DMS153 (cell line): ENCODE results near the gene DCAF6.
"Not testable (repeated sequence)": the region's sequence is repeated elsewhere in the genome, so short reads cannot be mapped to it uniquely, and the experiment has no call there.

Source experiments
- DNase-seq: peaks from one replicate; lab custom pipeline; 2025; lab: John Stamatoyannopoulos, UW

Gene DCAF6

GRCh38 chr1:167924543-167925231 lies 11.8 kb upstream of the DCAF6 start:
- no peak for DNase-seq

GRCh38 chr1:167926486-167926997 lies 9.9 kb upstream of the DCAF6 start:
- DNase-seq = no peak

- no peak for DNase-seq
These were observed 9.3 kb upstream of the DCAF6 start for GRCh38 chr1:167927046-167927754.

- no peak for DNase-seq
These were observed 8.0 kb upstream of the DCAF6 start for GRCh38 chr1:167928457-167928852.

GRCh38 chr1:167928919-167929318 lies 7.6 kb upstream of the DCAF6 start:
- not testable (repeated sequence) for DNase-seq

- no peak for DNase-seq
These were observed 6.8 kb upstream of the DCAF6 start for GRCh38 chr1:167929725-167930124.

GRCh38 chr1:167933788-167934187 lies 2.7 kb upstream of the DCAF6 start:
- no peak for DNase-seq

GRCh38 chr1:167934426-167935215 lies 1.9 kb upstream of the DCAF6 start:
- DNase-seq = no peak

GRCh38 chr1:167935216-167936067 lies 1.0 kb upstream of the DCAF6 start:
- DNase-seq = peak; percentile 63

GRCh38 chr1:167936930-167937708 lies 636 bp downstream of the DCAF6 start, which contains the start of gene MPC2:
Gene MPC2, minus strand, starts transcription at chr1:167937072. Its CDS starts 1,231 bp downstream, at chr1:167935841.
- DNase-seq = peak; percentile 73

- no peak for DNase-seq
These were observed 1.2 kb downstream of the DCAF6 start for GRCh38 chr1:167937709-167938010.

GRCh38 chr1:167938080-167938636 lies 1.7 kb downstream of the DCAF6 start:
- peak; percentile 21 for DNase-seq

- no peak for DNase-seq
These were observed 3.8 kb downstream of the DCAF6 start for GRCh38 chr1:167940264-167940663.

- DNase-seq = no peak
These were observed 7.1 kb downstream of the DCAF6 start for GRCh38 chr1:167943541-167943940.

GRCh38 chr1:167947733-167948132 lies 11.2 kb downstream of the DCAF6 start:
- no peak for DNase-seq

GRCh38 chr1:167949785-167950184 lies 13.3 kb downstream of the DCAF6 start:
- DNase-seq = no peak

- DNase-seq = no peak
These were observed 14.1 kb downstream of the DCAF6 start for GRCh38 chr1:167950569-167950968.

GRCh38 chr1:167955915-167956314 lies 19.4 kb downstream of the DCAF6 start:
- no peak for DNase-seq

GRCh38 chr1:167957710-167958109 lies 21.2 kb downstream of the DCAF6 start:
- no peak for DNase-seq

- DNase-seq = no peak
These were observed 28.2 kb downstream of the DCAF6 start for GRCh38 chr1:167964646-167965045.

GRCh38 chr1:167966050-167966449 lies 29.6 kb downstream of the DCAF6 start:
- DNase-seq = no peak
